IMR-90 (cell line): ENCODE data around the gene ANKDD1A. TPM values are rescaled to one million over a fixed set of nuclear protein-coding genes. Genes with fewer than 3 reads are reported as not detected.
A peak's percentile ranks its signal among the peaks of the same experiment; 100 is the strongest.

Source experiments
- ATAC-seq: fragments of 200-7000 bp; cut with Tn5 transposase; 2 replicates; pipeline ENCODE4 v1.9.1; 2020; ENCODE audit warnings: low read depth, mild to moderate bottlenecking, moderate library complexity
- BruUV-seq: library from RNA; stranded (reverse); fragments of 400-500 nt; replicated peaks from 2 replicates; lab custom pipeline; 2021; lab: Mats Ljungman, UMichigan
- CTCF ChIA-PET: fragments of 300-600 bp; formaldehyde crosslinking; extraction: SDS; loops from one replicate; lab custom pipeline; 2021; ENCODE audit warnings: antibody characterized with exemption; lab: Yijun Ruan, JAX
- POLR2A ChIA-PET: fragments of 300-600 bp; sonication (Branson Sonifier 250); formaldehyde crosslinking; loops from one replicate; lab custom pipeline; 2022; ENCODE audit warnings: antibody characterized with exemption; ENCODE audit not compliant: unreplicated experiment; lab: Charles Lee
- DNase-seq: peaks from one replicate; pipeline ENCODE4 v3.0.0; 2013
- H2AFZ ChIP-seq: replicated peaks from 2 replicates; pipeline ENCODE3; 2013; ENCODE audit warnings: low read length, mild to moderate bottlenecking; ENCODE audit not compliant: poor library complexity
- H2AK5ac ChIP-seq: 2 replicates; pipeline ENCODE4 v1.6.1; 2013; ENCODE audit warnings: low read depth, low read length, inconsistent platforms
- H2AK9ac ChIP-seq: replicated peaks from 2 replicates; pipeline ENCODE3; 2013; ENCODE audit warnings: mild to moderate bottlenecking, low read depth, low read length, moderate library complexity; ENCODE audit not compliant: poor library complexity
- H2BK120ac ChIP-seq: 2 replicates; pipeline ENCODE4 v1.6.1; 2013; ENCODE audit warnings: low read depth, low read length, inconsistent platforms
- H2BK15ac ChIP-seq: 3 replicates; pipeline ENCODE4 v1.6.1; 2013; ENCODE audit warnings: low read depth, low read length, inconsistent platforms
- H2BK20ac ChIP-seq: 2 replicates; pipeline ENCODE4 v1.6.1; 2013; ENCODE audit warnings: low read depth, mild to moderate bottlenecking, inconsistent platforms, low read length, moderate library complexity
- H2BK5ac ChIP-seq: 2 replicates; pipeline ENCODE4 v1.6.1; 2013; ENCODE audit warnings: mild to moderate bottlenecking, low read depth, low read length, inconsistent platforms; ENCODE audit not compliant: poor library complexity, severe bottlenecking
- H3K14ac ChIP-seq: replicated peaks from 2 replicates; pipeline ENCODE4 v1.6.1; 2013; ENCODE audit warnings: low read depth, low read length, inconsistent platforms
- H3K18ac ChIP-seq: 2 replicates; pipeline ENCODE4 v1.6.1; 2013; ENCODE audit warnings: low read depth, low read length, control low read depth
- H3K23ac ChIP-seq: 2 replicates; pipeline ENCODE4 v1.6.1; 2013; ENCODE audit warnings: low read depth, low read length, inconsistent platforms
- H3K27ac ChIP-seq: 2 replicates; pipeline ENCODE4 v1.5.1; 2013; ENCODE audit warnings: mild to moderate bottlenecking, control low read depth, low read length; ENCODE audit not compliant: insufficient read depth
- H3K27me3 ChIP-seq: 2 replicates; pipeline ENCODE4 v1.6.1; 2013; ENCODE audit warnings: low read length; ENCODE audit not compliant: control insufficient read depth, insufficient read depth
- H3K36me3 ChIP-seq: 2 replicates; pipeline ENCODE4 v1.6.1; 2013; ENCODE audit warnings: low read length, mixed read lengths; ENCODE audit not compliant: control insufficient read depth, insufficient read depth
- H3K4ac ChIP-seq: 2 replicates; pipeline ENCODE4 v1.6.1; 2013; ENCODE audit warnings: low read depth, low read length, inconsistent platforms
- H3K4me1 ChIP-seq: 2 replicates; pipeline ENCODE4 v1.6.1; 2013; ENCODE audit warnings: low read length, mixed read lengths; ENCODE audit not compliant: control insufficient read depth, insufficient read depth
- H3K4me2 ChIP-seq: 2 replicates; pipeline ENCODE4 v1.6.1; 2013; ENCODE audit warnings: low read depth, mild to moderate bottlenecking, control low read depth, low read length, moderate library complexity
- H3K4me3 ChIP-seq: 2 replicates; pipeline ENCODE4 v1.5.1; 2013; ENCODE audit warnings: low read depth, mild to moderate bottlenecking, control low read depth, low read length, moderate library complexity; ENCODE audit not compliant: insufficient read depth
- H3K56ac ChIP-seq: 2 replicates; pipeline ENCODE4 v1.6.1; 2013; ENCODE audit warnings: low read length, inconsistent platforms; ENCODE audit not compliant: insufficient read depth; ENCODE audit errors: extremely low read depth
- H3K79me1 ChIP-seq, 2 experiments: 2 replicates each; pipeline ENCODE4 v1.6.1; 2013; ENCODE audit warnings: low read length in 2 of 2, inconsistent platforms in 1 of 2, low read depth in 1 of 2
- H3K9ac ChIP-seq: 2 replicates; pipeline ENCODE4 v1.6.1; 2013; ENCODE audit warnings: low read depth, low read length, control low read depth
- H3K9me1 ChIP-seq: 2 replicates; pipeline ENCODE4 v1.6.1; 2013; ENCODE audit warnings: low read length, inconsistent platforms; ENCODE audit not compliant: insufficient read depth
- H3K9me3 ChIP-seq: 2 replicates; pipeline ENCODE4 v1.6.1; 2013; ENCODE audit warnings: low read length; ENCODE audit not compliant: control insufficient read depth, insufficient read depth
- H4K20me1 ChIP-seq: 2 replicates; pipeline ENCODE4 v1.6.1; 2013; ENCODE audit warnings: low read length, inconsistent platforms; ENCODE audit not compliant: insufficient read depth
- H4K5ac ChIP-seq: 2 replicates; pipeline ENCODE4 v1.6.1; 2013; ENCODE audit warnings: mild to moderate bottlenecking, low read depth, low read length, control low read depth
- H4K8ac ChIP-seq, 2 experiments: 2 replicates each; pipeline ENCODE4 v1.6.1; 2013; ENCODE audit warnings: low read depth in 2 of 2, low read length in 2 of 2, control low read depth in 1 of 2, inconsistent platforms in 1 of 2
- H4K91ac ChIP-seq: 2 replicates; pipeline ENCODE4 v1.6.1; 2013; ENCODE audit warnings: low read depth, low read length, inconsistent platforms; ENCODE audit not compliant: insufficient read depth
- MXI1 ChIP-seq: IDR thresholded peaks from 2 replicates; pipeline ENCODE4 v1.6.1; 2012; ENCODE audit warnings: low read depth, mild to moderate bottlenecking, low read length, moderate library complexity, borderline replicate concordance
- NFE2L2 ChIP-seq: fragments of 150-350 bp; IDR thresholded peaks from 2 replicates; pipeline ENCODE4 v1.6.1; 2016; ENCODE audit warnings: low read depth, mild to moderate bottlenecking, low read length
- POLR2A ChIP-seq: IDR thresholded peaks from 2 replicates; pipeline ENCODE4 v1.6.1; 2012; ENCODE audit warnings: mild to moderate bottlenecking, low read depth, low read length
- WGBS, 2 experiments: methylation state at CpG; one replicate each; pipeline versions ENCODE4 v1.1.5 to v1.1.7; 2013; ENCODE audit warnings: missing lambda C conversion rate in 2 of 2; ENCODE audit not compliant: insufficient read length in 1 of 2; ENCODE audit errors: extremely low coverage in 2 of 2; 5-methylcytosine and 5-hydroxymethylcytosine counted together
- dilution Hi-C: fragments of 300-500 bp; cut with HindIII; formaldehyde crosslinking; loops from one replicate; pipeline ENCODE4 v1.14.3; 2018; ENCODE audit warnings: low sequenced_read_pairs; ENCODE audit not compliant: unreplicated experiment
- in situ Hi-C: fragments of 300-500 bp; cut with MboI; formaldehyde crosslinking; loops from 3 replicates; pipeline ENCODE4 v1.14.3; 2019; ENCODE audit warnings: low sequenced_read_pairs, inconsistent platforms, mixed read lengths
- intact Hi-C: fragments of 100-400 bp; cut with micrococcal nuclease; formaldehyde crosslinking; loops from 2 replicates; pipeline ENCODE4 v1.10.0; 2022
- polyA plus RNA-seq, 3 experiments: library from polyadenylated mRNA; depleted of rRNA; stranded (reverse); fragments of >200 nt; gene quantifications; 2 replicates each; pipeline ENCODE4 v1.2.3, GENCODE V29; 2012; ENCODE audit warnings: low replicate concordance in 1 of 3
- total RNA-seq: library from RNA; depleted of rRNA; stranded (reverse); fragments of >200 nt; gene quantifications from 2 replicates; pipeline ENCODE4 v1.2.3, GENCODE V29; 2012

The ANKDD1A gene
- total and polyA plus RNA-seq, 2 of the 4 experiments (the other 2 are of a cell fraction) = 3.6 to 4.9 TPM

DNA sequence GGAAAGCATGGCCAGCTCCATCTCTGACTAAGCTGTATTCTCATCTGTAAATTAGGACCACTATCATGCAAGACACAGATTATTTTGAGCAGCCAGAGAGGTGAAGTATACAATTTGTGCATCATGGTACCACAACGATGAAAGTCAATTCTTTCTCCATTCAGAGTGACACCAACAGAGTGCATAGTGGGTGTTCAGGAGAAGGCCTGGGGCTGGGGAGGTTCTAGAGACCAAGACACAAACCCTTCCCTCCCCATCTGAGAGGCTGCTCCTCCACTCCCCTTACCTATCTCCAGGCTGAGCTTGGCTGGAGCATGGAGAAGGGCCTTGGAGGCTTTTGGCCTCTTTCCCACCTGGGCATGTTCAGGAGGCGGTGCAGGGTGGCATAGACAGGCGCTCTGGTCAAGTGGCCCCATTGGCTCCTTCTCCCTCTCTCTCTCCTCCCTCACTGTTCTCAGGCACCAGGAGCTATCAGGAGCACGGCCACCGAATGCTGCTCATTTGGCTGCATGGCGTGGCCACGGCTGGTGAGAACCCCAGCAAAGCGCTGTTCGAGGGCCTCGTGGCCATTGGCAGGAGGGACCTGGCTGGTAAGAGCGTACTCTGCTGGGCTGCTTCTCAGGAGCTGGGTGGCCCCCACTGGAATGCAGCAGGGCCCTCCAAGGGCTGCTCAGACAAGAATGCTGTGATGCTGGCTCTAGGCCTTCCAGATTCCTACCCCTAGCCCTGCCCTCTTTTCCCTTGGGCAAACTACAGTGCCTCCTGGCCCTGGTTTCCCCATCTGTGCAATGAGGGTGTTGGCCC is 37.9 kb downstream of the ANKDD1A start (continued):
- no peak for TF ChIP-seq MXI1

DNA sequence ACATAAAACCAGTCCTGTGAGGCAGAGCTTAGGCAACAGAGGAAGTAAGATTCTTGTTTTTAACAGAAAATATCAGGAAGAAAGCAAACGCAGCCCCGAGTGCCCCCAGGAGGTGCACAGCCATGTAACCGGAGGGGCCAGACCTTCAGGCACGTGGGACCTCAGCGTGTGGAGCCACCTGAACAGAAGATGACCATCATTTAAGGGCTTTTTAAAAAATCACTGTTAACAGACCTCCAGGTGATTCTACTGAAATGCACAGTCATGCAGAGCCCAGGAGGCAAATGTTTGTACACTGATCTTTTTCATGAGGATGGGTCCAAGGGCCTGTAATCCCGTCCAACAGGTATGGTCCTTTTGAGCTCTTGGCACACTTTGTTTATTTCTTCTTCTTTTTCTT is 39.2 kb downstream of the ANKDD1A start:
- no peak overlapping the region for H3K56ac ChIP-seq
- 85% methylated on average over 4 of the region's 6 CpGs; no CpG with 5 or more reads in 1 of the 2 experiments for WGBS, 2 experiments
- H3K9me1 ChIP-seq = peaks cover 4% of the 10 kb centered on the region
- H2AFZ ChIP-seq = no peak overlapping the region
- DNase-seq (no peak), ATAC-seq (no peak)
- no peaks in the 10 kb centered on the region for H3K27me3 ChIP-seq
- no peak overlapping the region for H3K23ac ChIP-seq
- H2BK5ac ChIP-seq = no peak overlapping the region
- no peak overlapping the region for H3K27ac ChIP-seq
- no peak overlapping the region for H2BK20ac ChIP-seq
- dilution Hi-C loops (no loop called here), intact Hi-C loops (no loop called here), in situ Hi-C loops (no loop called here)
- no peaks in the 10 kb centered on the region for H4K20me1 ChIP-seq
- H3K18ac ChIP-seq = no peak overlapping the region
- no peak overlapping the region for H2AK5ac ChIP-seq
- ChIA-PET CTCF (no interaction called here), POLR2A (no interaction called here)
- no peaks in the 10 kb centered on the region for H3K9me3 ChIP-seq
- BruUV-seq = no TSS peak
- no peak overlapping the region for H3K4me2 ChIP-seq
- H4K5ac ChIP-seq = no peak overlapping the region
- H3K4ac ChIP-seq = no peak overlapping the region
- H4K91ac ChIP-seq = no peak overlapping the region
- no peak overlapping the region for H2BK15ac ChIP-seq
- H3K14ac ChIP-seq = no peak overlapping the region
- H4K8ac ChIP-seq = no peak overlapping the region
- TF ChIP-seq NFE2L2 = 0 out of 2 replicates have a peak, but pooled peaks have one; percentile 47
- no peak for TF ChIP-seq POLR2A
- no peak overlapping the region for H3K9ac ChIP-seq
- no peak overlapping the region for H3K4me3 ChIP-seq
- H3K4me1 ChIP-seq = no peaks in the 10 kb centered on the region; the same call in 1 of the 2 replicates
- peaks cover 7% of the 10 kb centered on the region for H3K36me3 ChIP-seq
- no peak overlapping the region for H2BK120ac ChIP-seq
- H3K79me1 ChIP-seq = no peaks in the 10 kb centered on the region
- H2AK9ac ChIP-seq = no peak overlapping the region
